SH-SY5Y (cell line): ENCODE measurements around the gene WNK2.

Experiments used
- GATA2 ChIP-seq: IDR thresholded peaks from 2 replicates; pipeline ENCODE4 v1.6.1; 2011; ENCODE audit warnings: mild to moderate bottlenecking, low read depth, low read length
- GATA3 ChIP-seq: IDR thresholded peaks from 2 replicates; pipeline ENCODE4 v1.6.1; 2011; ENCODE audit warnings: low read depth, mild to moderate bottlenecking, low read length, moderate library complexity

DNA sequence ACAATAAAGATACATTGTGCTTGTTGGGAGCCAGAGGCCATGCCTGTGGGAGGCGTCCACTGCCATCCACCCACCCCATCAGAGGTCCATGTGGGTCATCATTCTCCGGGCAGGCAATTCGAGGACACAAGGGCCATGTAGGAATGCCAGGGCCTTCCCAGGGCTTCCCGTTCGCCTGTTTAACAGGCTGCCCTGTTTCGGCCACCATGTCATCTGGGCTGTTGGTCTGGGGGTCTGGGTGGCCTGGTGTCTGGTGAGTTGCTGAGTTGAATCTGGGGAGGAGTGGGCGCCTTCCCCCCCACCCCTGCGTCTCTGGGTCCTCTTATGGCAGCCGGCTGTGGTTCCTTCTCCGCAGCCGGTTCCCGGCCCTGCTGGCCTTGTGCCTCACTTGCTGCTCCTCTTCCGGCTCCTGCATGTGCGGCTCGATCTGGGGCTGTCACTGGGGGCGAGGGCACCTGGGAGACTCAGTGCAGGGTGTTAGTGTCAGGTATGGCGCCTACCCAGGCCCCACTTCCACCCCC lies 117.4 kb downstream of the WNK2 start:
- no peak for TF ChIP-seq GATA2
- TF ChIP-seq GATA3 = no peak
